Neural crest cell (in vitro differentiated cells): ENCODE data around the gene ZFP2. TPM values are rescaled to one million over a fixed set of nuclear protein-coding genes. Genes with fewer than 3 reads are reported as not detected.
"Not testable (repeated sequence)": the region's sequence is repeated elsewhere in the genome, so short reads cannot be mapped to it uniquely, and the experiment has no call there.

Experiments
- DNase-seq: peaks from one replicate; pipeline ENCODE4 v3.0.0; 2021; ENCODE audit warnings: low read depth, mixed read lengths, low spot score
- H3K27ac Mint-ChIP-seq: one replicate; pipeline ENCODE4 v1.8.0; 2021; ENCODE audit warnings: mild to moderate bottlenecking, mixed read lengths; ENCODE audit not compliant: unreplicated experiment
- H3K27me3 Mint-ChIP-seq: 2 replicates; pipeline ENCODE4 v1.8.0; 2021; ENCODE audit warnings: low read depth, mild to moderate bottlenecking, mixed read lengths
- H3K36me3 Mint-ChIP-seq: 2 replicates; pipeline ENCODE4 v1.8.0; 2021; ENCODE audit warnings: low read depth, mild to moderate bottlenecking, mixed read lengths
- H3K4me1 Mint-ChIP-seq: 2 replicates; pipeline ENCODE4 v1.8.0; 2021; ENCODE audit warnings: mixed read lengths
- H3K4me3 Mint-ChIP-seq: one replicate; pipeline ENCODE4 v1.8.0; 2021; ENCODE audit warnings: mild to moderate bottlenecking, mixed read lengths
- H3K9me3 Mint-ChIP-seq: 2 replicates; pipeline ENCODE4 v1.8.0; 2021; ENCODE audit warnings: mixed read lengths
- CTCF ChIP-seq: fragments of 200-600 bp; sonication (generic); conservative IDR thresholded peaks from 2 replicates; pipeline ENCODE4 v1.5.0; 2021; ENCODE audit warnings: antibody characterized with exemption, mild to moderate bottlenecking
- long read RNA-seq: library from polyadenylated mRNA; unstranded; transcript quantifications from one replicate; pipeline ENCODE4 v2.0.0, GENCODE V29; 2020
- total RNA-seq: library from RNA; stranded (reverse); gene quantifications from 2 replicates; pipeline ENCODE4 v1.2.1, GENCODE V29; 2021

Gene ZFP2
- 2.9 and 3.4 TPM in 2 replicates for total RNA-seq
- long read RNA-seq, transcript ZFP2-201 (5 exons, 2,429 nt), result major isoform, 5 of 13 reads
- long read RNA-seq, partial matches to known transcripts, result 2 of 13 reads
- long read RNA-seq, other reads (novel, unspliced or antisense), result 5 of 13 reads

- Mint-ChIP-seq H3K36me3 (peaks cover 58% of the 10 kb centered on the region), H3K27me3 (no peaks in the 10 kb centered on the region), H3K9me3 (peaks cover 13% of the 10 kb centered on the region), H3K4me3 (peak within 1 kb of the TSS; percentile 93), H3K4me1 (peaks cover 16% of the 10 kb centered on the region), H3K27ac (peak within 1 kb of the TSS; percentile 78)
- peak; percentile 62 for DNase-seq
- TF ChIP-seq CTCF, result no peak
These were observed at the start of gene ZFP2 for GRCh38 chr5:178895615-178896571. TSS of gene ZFP2 (plus strand) at chr5:178895913. CDS start at chr5:178931314, 35,401 bp downstream.

- no peak for TF ChIP-seq CTCF
- Mint-ChIP-seq H3K27ac (no peak overlapping the region), H3K4me1 (no peaks in the 10 kb centered on the region), H3K4me3 (no peak overlapping the region), H3K27me3 (peaks cover 10% of the 10 kb centered on the region), H3K36me3 (no peaks in the 10 kb centered on the region), H3K9me3 (peaks cover 6% of the 10 kb centered on the region)
- DNase-seq, result no peak
These were observed 46.4 kb upstream of the ZFP2 start for GRCh38 chr5:178849316-178849715.

GRCh38 chr5:178851951-178852350, 43.8 kb upstream of the ZFP2 start:
- no peak overlapping the region for H3K27ac Mint-ChIP-seq
- no peak overlapping the region for H3K4me3 Mint-ChIP-seq
- no peak for DNase-seq
- peaks cover 10% of the 10 kb centered on the region for H3K27me3 Mint-ChIP-seq
- TF ChIP-seq CTCF, result no peak
- H3K36me3 Mint-ChIP-seq, result no peaks in the 10 kb centered on the region
- no peaks in the 10 kb centered on the region for H3K4me1 Mint-ChIP-seq
- peaks cover 6% of the 10 kb centered on the region for H3K9me3 Mint-ChIP-seq

- Mint-ChIP-seq H3K4me1 (no peaks in the 10 kb centered on the region), H3K9me3 (peaks cover 4% of the 10 kb centered on the region), H3K4me3 (no peak overlapping the region), H3K27me3 (peaks cover 10% of the 10 kb centered on the region), H3K36me3 (peaks cover 3% of the 10 kb centered on the region), H3K27ac (no peak overlapping the region)
- DNase-seq, result no peak
- TF ChIP-seq CTCF, result no peak
These were observed 41.4 kb upstream of the ZFP2 start for GRCh38 chr5:178854284-178854683.

GRCh38 chr5:178859625-178860521, 35.8 kb upstream of the ZFP2 start, which contains the start of gene ZNF354B:
TSS of gene ZNF354B (plus strand) at chr5:178859953. CDS start at chr5:178861048, 1,095 bp downstream.
- peak; percentile 76 for DNase-seq
- H3K4me1 Mint-ChIP-seq, result peaks cover 24% of the 10 kb centered on the region
- H3K4me3 Mint-ChIP-seq, result peak within 1 kb of the TSS; percentile 88
- peak within 1 kb of the TSS; percentile 69 for H3K27ac Mint-ChIP-seq
- TF ChIP-seq CTCF, result no peak
- no peaks in the 10 kb centered on the region for H3K27me3 Mint-ChIP-seq
- H3K36me3 Mint-ChIP-seq, result peaks cover 12% of the 10 kb centered on the region
- H3K9me3 Mint-ChIP-seq, result peaks cover 3% of the 10 kb centered on the region

- H3K9me3 Mint-ChIP-seq, H3K4me3 Mint-ChIP-seq, H3K27me3 Mint-ChIP-seq, H3K27ac Mint-ChIP-seq, DNase-seq: not testable (repeated sequence)
- H3K36me3 Mint-ChIP-seq, result peaks cover 13% of the 10 kb centered on the region
- peaks cover 24% of the 10 kb centered on the region for H3K4me1 Mint-ChIP-seq
These were observed 35.1 kb upstream of the ZFP2 start for GRCh38 chr5:178860615-178861014.
